HEK293T (cell line): ENCODE results near the gene DYRK2.

ENCODE experiments used
- CTCF ChIA-PET: fragments of 350-600 bp; formaldehyde crosslinking; extraction: SDS; loops from one replicate; lab custom pipeline; 2021; ENCODE audit warnings: antibody characterized with exemption, inconsistent platforms; lab: Yijun Ruan, JAX
- POLR2A ChIA-PET: fragments of 350-600 bp; formaldehyde crosslinking; extraction: SDS; loops from one replicate; lab custom pipeline; 2020; ENCODE audit warnings: antibody characterized with exemption, inconsistent platforms; lab: Yijun Ruan, JAX
- DNase-seq: peaks from one replicate; pipeline ENCODE4 v3.0.0; 2012; ENCODE audit warnings: mixed read lengths; ENCODE audit errors: extremely low spot score
- ARNT ChIP-seq: fragments of 450-650 bp; IDR thresholded peaks from 2 replicates; pipeline ENCODE4 v1.6.1; 2017; ENCODE audit warnings: mild to moderate bottlenecking
- BHLHE40 ChIP-seq: fragments of 450-650 bp; IDR thresholded peaks from 2 replicates; pipeline ENCODE4 v1.6.1; 2016; ENCODE audit warnings: mild to moderate bottlenecking, moderate library complexity, borderline replicate concordance
- CTBP1 ChIP-seq: fragments of 450-650 bp; IDR thresholded peaks from 2 replicates; pipeline ENCODE4 v1.6.1; 2016; ENCODE audit warnings: borderline replicate concordance
- ELF4 ChIP-seq: fragments of 450-650 bp; IDR thresholded peaks from 2 replicates; pipeline ENCODE4 v1.6.1; 2017; ENCODE audit warnings: antibody characterized with exemption
- FOXA1 ChIP-seq: fragments of 450-650 bp; IDR thresholded peaks from 2 replicates; pipeline ENCODE4 v1.6.1; 2016; ENCODE audit warnings: mild to moderate bottlenecking
- FOXK2 ChIP-seq: fragments of 450-650 bp; IDR thresholded peaks from 2 replicates; pipeline ENCODE4 v1.6.1; 2016; ENCODE audit warnings: mild to moderate bottlenecking
- FOXM1 ChIP-seq: fragments of 450-650 bp; IDR thresholded peaks from 2 replicates; pipeline ENCODE4 v1.6.1; 2017; ENCODE audit warnings: mild to moderate bottlenecking, borderline replicate concordance
- HDGF ChIP-seq: fragments of 450-650 bp; IDR thresholded peaks from 2 replicates; pipeline ENCODE4 v1.6.1; 2017; ENCODE audit warnings: antibody characterized with exemption, borderline replicate concordance
- L3MBTL2 ChIP-seq: fragments of 450-650 bp; conservative IDR thresholded peaks from 2 replicates; pipeline ENCODE4 v1.6.1; 2016; ENCODE audit warnings: mild to moderate bottlenecking
- LEF1 ChIP-seq: fragments of 450-650 bp; IDR thresholded peaks from 2 replicates; pipeline ENCODE4 v1.6.1; 2017; ENCODE audit warnings: mild to moderate bottlenecking, borderline replicate concordance
- NFRKB ChIP-seq: fragments of 450-650 bp; IDR thresholded peaks from 2 replicates; pipeline ENCODE4 v1.6.1; 2016; ENCODE audit warnings: mild to moderate bottlenecking, moderate library complexity
- PKNOX1 ChIP-seq: fragments of 450-650 bp; IDR thresholded peaks from 2 replicates; pipeline ENCODE4 v1.6.1; 2016
- SP1 ChIP-seq: fragments of 450-650 bp; IDR thresholded peaks from 2 replicates; pipeline ENCODE4 v1.6.1; 2017
- SUZ12 ChIP-seq: fragments of 450-650 bp; IDR thresholded peaks from 2 replicates; pipeline ENCODE4 v1.6.1; 2016; ENCODE audit warnings: mild to moderate bottlenecking
- TARDBP ChIP-seq: fragments of 450-650 bp; IDR thresholded peaks from 2 replicates; pipeline ENCODE4 v1.6.1; 2016
- ZNF384 ChIP-seq: fragments of 450-650 bp; IDR thresholded peaks from 2 replicates; pipeline ENCODE4 v1.6.1; 2016

DYRK2 gene

GRCh38 chr12:67676624-67677023 is 28.1 kb downstream of the DYRK2 start:
- ChIA-PET POLR2A (no interaction called here), CTCF (no interaction called here)
- TF ChIP-seq L3MBTL2 (no peak), PKNOX1 (no peak), SUZ12 (no peak), NFRKB (no peak), TARDBP (no peak), FOXK2 (no peak), SP1 (no peak), BHLHE40 (no peak), ARNT (no peak), FOXM1 (no peak), CTBP1 (no peak), ELF4 (no peak), FOXA1 (no peak), HDGF (no peak), LEF1 (no peak), ZNF384 (no peak)
- no peak for DNase-seq

- TF ChIP-seq FOXK2 (no peak), NFRKB (no peak), PKNOX1 (no peak)
- ChIA-PET POLR2A (no interaction called here), CTCF (no interaction called here)
- no peak for DNase-seq
Measured at GRCh38 chr12:67677166-67677565, 28.6 kb downstream of the DYRK2 start.

- no peak for DNase-seq
- CTCF ChIA-PET, result interaction anchor here (0.7 kb wide), 1 partner anchor 167 kb away, joined by 3 read pairs; no protein-coding TSS in a partner anchor
Measured at GRCh38 chr12:67681105-67681778, 32.7 kb downstream of the DYRK2 start.

GRCh38 chr12:67681941-67682620 is 33.5 kb downstream of the DYRK2 start:
- DNase-seq, result no peak
- TF ChIP-seq SP1 (no peak), FOXA1 (no peak), CTBP1 (no peak), SUZ12 (no peak), ARNT (no peak), ZNF384 (no peak), L3MBTL2 (no peak), LEF1 (no peak), PKNOX1 (no peak), TARDBP (no peak), BHLHE40 (no peak)
- ChIA-PET POLR2A (no interaction called here), CTCF (no interaction called here)

More at GRCh38 chr12:67681105-67681778, 32.7 kb downstream of the DYRK2 start:
- POLR2A ChIA-PET, result no interaction called here
- no peak for TF ChIP-seq HDGF

GRCh38 chr12:67689385-67689784 is 40.8 kb downstream of the DYRK2 start:
- ChIA-PET CTCF (no interaction called here), POLR2A (no interaction called here)
- no peak for DNase-seq
- no peak for TF ChIP-seq L3MBTL2
- TF ChIP-seq NFRKB, result no peak
- TF ChIP-seq ZNF384, result no peak
- no peak for TF ChIP-seq CTBP1
- no peak for TF ChIP-seq FOXM1
- no peak for TF ChIP-seq HDGF
- TF ChIP-seq LEF1, result no peak
- no peak for TF ChIP-seq PKNOX1
- TF ChIP-seq SUZ12, result no peak
- TF ChIP-seq BHLHE40, result no peak
- TF ChIP-seq FOXK2, result no peak
- no peak for TF ChIP-seq FOXA1
- no peak for TF ChIP-seq SP1
- no peak for TF ChIP-seq ARNT
- no peak for TF ChIP-seq ELF4
- no peak for TF ChIP-seq TARDBP

GRCh38 chr12:67690656-67691055 is 42.1 kb downstream of the DYRK2 start:
- CTCF ChIA-PET, result no interaction called here
- TF ChIP-seq FOXM1 (no peak), ZNF384 (no peak), L3MBTL2 (no peak), ARNT (no peak), SP1 (no peak), NFRKB (no peak), CTBP1 (no peak), LEF1 (no peak), PKNOX1 (no peak), BHLHE40 (no peak), SUZ12 (no peak), FOXK2 (no peak), FOXA1 (no peak), HDGF (no peak), ELF4 (no peak), TARDBP (no peak)
- POLR2A ChIA-PET, result interaction anchor here (0.6 kb wide), 1 partner anchor 256 kb away, joined by 3 read pairs; no protein-coding TSS in a partner anchor
- no peak for DNase-seq
